ENCODE data around the gene DAZAP1. TPM values are rescaled to one million over a fixed set of nuclear protein-coding genes. Genes with fewer than 3 reads are reported as not detected.

Gene DAZAP1
- total and polyA plus RNA-seq, 4 donors, result 5.4 to 45.0 (median 29.7) TPM

DNA sequence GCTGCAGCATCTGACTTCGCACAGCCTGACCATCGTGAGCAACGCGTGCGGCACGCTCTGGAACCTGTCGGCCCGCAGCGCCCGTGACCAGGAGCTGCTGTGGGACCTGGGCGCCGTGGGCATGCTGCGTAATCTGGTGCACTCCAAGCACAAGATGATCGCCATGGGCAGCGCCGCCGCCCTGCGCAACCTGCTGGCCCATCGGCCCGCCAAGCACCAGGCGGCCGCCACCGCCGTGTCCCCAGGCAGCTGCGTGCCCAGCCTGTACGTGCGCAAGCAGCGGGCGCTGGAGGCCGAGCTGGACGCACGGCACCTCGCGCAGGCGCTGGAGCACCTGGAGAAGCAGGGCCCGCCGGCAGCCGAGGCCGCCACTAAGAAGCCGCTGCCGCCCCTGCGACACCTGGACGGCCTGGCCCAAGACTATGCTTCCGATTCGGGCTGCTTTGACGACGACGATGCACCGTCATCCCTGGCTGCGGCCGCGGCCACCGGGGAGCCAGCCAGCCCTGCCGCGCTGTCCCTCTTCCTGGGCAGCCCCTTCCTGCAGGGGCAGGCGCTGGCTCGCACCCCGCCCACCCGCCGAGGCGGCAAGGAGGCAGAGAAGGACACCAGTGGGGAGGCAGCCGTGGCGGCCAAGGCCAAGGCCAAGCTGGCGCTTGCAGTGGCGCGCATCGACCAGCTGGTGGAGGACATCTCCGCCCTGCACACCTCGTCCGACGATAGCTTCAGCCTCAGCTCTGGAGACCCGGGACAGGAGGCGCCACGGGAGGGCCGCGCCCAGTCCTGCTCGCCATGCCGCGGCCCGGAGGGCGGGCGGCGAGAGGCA, 58.0 kb downstream of the DAZAP1 start:
- H3K4me3 ChIP-seq (ENCODE audit: low read depth in 1 of 3, low read length in 3 of 3), result no peak overlapping the region
- no peaks in the 10 kb centered on the region for H3K9me3 ChIP-seq (ENCODE audit: control insufficient read depth in 4 of 4, low read length in 3 of 4)
- no peak overlapping the region for H3K9ac ChIP-seq (ENCODE audit: low read depth in 1 of 2, low read length in 2 of 2)
- DNase-seq (ENCODE audit: low spot score), result no peak
- no peaks in the 10 kb centered on the region for H3K36me3 ChIP-seq (ENCODE audit: control insufficient read depth in 4 of 4, insufficient read depth in 3 of 4, low read depth in 1 of 4, low read length in 3 of 4)
- peaks cover 18 to 45% (median 35%) of the 10 kb centered on the region in 4 donors for H3K4me1 ChIP-seq (ENCODE audit: control insufficient read depth in 4 of 4, insufficient read depth in 4 of 4, low read length in 3 of 4)
- TF ChIP-seq, protein P1, sequence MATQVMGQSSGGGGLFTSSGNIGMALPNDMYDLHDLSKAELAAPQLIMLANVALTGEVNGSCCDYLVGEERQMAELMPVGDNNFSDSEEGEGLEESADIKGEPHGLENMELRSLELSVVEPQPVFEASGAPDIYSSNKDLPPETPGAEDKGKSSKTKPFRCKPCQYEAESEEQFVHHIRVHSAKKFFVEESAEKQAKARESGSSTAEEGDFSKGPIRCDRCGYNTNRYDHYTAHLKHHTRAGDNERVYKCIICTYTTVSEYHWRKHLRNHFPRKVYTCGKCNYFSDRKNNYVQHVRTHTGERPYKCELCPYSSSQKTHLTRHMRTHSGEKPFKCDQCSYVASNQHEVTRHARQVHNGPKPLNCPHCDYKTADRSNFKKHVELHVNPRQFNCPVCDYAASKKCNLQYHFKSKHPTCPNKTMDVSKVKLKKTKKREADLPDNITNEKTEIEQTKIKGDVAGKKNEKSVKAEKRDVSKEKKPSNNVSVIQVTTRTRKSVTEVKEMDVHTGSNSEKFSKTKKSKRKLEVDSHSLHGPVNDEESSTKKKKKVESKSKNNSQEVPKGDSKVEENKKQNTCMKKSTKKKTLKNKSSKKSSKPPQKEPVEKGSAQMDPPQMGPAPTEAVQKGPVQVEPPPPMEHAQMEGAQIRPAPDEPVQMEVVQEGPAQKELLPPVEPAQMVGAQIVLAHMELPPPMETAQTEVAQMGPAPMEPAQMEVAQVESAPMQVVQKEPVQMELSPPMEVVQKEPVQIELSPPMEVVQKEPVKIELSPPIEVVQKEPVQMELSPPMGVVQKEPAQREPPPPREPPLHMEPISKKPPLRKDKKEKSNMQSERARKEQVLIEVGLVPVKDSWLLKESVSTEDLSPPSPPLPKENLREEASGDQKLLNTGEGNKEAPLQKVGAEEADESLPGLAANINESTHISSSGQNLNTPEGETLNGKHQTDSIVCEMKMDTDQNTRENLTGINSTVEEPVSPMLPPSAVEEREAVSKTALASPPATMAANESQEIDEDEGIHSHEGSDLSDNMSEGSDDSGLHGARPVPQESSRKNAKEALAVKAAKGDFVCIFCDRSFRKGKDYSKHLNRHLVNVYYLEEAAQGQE (IDR thresholded peaks at IDR 0.05), result no peak
- TF ChIP-seq, protein P2, sequence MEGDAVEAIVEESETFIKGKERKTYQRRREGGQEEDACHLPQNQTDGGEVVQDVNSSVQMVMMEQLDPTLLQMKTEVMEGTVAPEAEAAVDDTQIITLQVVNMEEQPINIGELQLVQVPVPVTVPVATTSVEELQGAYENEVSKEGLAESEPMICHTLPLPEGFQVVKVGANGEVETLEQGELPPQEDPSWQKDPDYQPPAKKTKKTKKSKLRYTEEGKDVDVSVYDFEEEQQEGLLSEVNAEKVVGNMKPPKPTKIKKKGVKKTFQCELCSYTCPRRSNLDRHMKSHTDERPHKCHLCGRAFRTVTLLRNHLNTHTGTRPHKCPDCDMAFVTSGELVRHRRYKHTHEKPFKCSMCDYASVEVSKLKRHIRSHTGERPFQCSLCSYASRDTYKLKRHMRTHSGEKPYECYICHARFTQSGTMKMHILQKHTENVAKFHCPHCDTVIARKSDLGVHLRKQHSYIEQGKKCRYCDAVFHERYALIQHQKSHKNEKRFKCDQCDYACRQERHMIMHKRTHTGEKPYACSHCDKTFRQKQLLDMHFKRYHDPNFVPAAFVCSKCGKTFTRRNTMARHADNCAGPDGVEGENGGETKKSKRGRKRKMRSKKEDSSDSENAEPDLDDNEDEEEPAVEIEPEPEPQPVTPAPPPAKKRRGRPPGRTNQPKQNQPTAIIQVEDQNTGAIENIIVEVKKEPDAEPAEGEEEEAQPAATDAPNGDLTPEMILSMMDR (IDR thresholded peaks at IDR 0.05; ENCODE audit: low read depth, low read length, missing input control), result peak; percentile 49
- TF ChIP-seq RAD21 (IDR thresholded peaks at IDR 0.05), result peak in 1 of 2 donors; percentile 62
- no peak for TF ChIP-seq JUND (IDR thresholded peaks at IDR 0.05)
- 54% methylated on average over 83 of the region's 83 CpGs for WGBS
- no peak overlapping the region for H3K27ac ChIP-seq (ENCODE audit: low read depth in 1 of 2, low read length in 2 of 2)
- peaks cover 0 to 11% (median 3%) of the 10 kb centered on the region in 4 donors for H3K27me3 ChIP-seq (ENCODE audit: control insufficient read depth in 4 of 4, insufficient read depth in 4 of 4, low read length in 3 of 4)

DNA sequence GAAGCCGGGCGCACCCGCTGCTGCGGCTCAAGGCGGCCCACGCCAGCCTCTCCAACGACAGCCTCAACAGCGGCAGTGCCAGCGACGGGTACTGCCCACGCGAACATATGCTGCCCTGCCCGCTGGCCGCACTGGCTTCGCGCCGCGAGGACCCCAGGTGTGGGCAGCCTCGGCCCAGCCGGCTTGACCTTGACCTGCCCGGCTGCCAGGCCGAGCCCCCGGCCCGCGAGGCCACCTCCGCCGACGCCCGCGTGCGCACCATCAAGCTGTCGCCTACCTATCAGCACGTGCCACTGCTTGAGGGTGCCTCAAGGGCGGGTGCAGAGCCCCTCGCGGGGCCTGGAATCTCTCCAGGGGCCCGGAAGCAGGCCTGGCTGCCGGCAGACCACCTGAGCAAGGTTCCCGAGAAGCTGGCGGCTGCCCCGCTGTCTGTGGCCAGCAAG, 58.7 kb downstream of the DAZAP1 start:
- H3K27me3 ChIP-seq (ENCODE audit: control insufficient read depth in 4 of 4, insufficient read depth in 4 of 4, low read length in 3 of 4), result peaks cover 0 to 11% (median 5%) of the 10 kb centered on the region in 4 donors
- no peaks in the 10 kb centered on the region for H3K9me3 ChIP-seq (ENCODE audit: control insufficient read depth in 4 of 4, low read length in 3 of 4)
- no peaks in the 10 kb centered on the region for H3K36me3 ChIP-seq (ENCODE audit: control insufficient read depth in 4 of 4, insufficient read depth in 3 of 4, low read depth in 1 of 4, low read length in 3 of 4)
- 63% methylated on average over 41 of the region's 41 CpGs for WGBS
- peaks cover 25 to 52% (median 41%) of the 10 kb centered on the region in 4 donors for H3K4me1 ChIP-seq (ENCODE audit: control insufficient read depth in 4 of 4, insufficient read depth in 4 of 4, low read length in 3 of 4)
- no peak overlapping the region for H3K27ac ChIP-seq (ENCODE audit: low read depth in 1 of 2, low read length in 2 of 2)
- TF ChIP-seq, protein P3, sequence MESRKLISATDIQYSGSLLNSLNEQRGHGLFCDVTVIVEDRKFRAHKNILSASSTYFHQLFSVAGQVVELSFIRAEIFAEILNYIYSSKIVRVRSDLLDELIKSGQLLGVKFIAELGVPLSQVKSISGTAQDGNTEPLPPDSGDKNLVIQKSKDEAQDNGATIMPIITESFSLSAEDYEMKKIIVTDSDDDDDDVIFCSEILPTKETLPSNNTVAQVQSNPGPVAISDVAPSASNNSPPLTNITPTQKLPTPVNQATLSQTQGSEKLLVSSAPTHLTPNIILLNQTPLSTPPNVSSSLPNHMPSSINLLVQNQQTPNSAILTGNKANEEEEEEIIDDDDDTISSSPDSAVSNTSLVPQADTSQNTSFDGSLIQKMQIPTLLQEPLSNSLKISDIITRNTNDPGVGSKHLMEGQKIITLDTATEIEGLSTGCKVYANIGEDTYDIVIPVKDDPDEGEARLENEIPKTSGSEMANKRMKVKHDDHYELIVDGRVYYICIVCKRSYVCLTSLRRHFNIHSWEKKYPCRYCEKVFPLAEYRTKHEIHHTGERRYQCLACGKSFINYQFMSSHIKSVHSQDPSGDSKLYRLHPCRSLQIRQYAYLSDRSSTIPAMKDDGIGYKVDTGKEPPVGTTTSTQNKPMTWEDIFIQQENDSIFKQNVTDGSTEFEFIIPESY (IDR thresholded peaks at IDR 0.05), result no peak
- TF ChIP-seq, protein P2 (IDR thresholded peaks at IDR 0.05; ENCODE audit: low read depth, low read length, missing input control), result no peak
- TF ChIP-seq, protein P4, sequence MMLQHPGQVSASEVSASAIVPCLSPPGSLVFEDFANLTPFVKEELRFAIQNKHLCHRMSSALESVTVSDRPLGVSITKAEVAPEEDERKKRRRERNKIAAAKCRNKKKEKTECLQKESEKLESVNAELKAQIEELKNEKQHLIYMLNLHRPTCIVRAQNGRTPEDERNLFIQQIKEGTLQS (IDR thresholded peaks at IDR 0.05), result no peak
- TF ChIP-seq YY1 (IDR thresholded peaks at IDR 0.05), result no peak
- TF ChIP-seq EGR1 (IDR thresholded peaks at IDR 0.05; ENCODE audit: low read depth in 2 of 2), result no peak
- no peak for TF ChIP-seq FOXA1 (IDR thresholded peaks at IDR 0.05)
- no peak overlapping the region for H3K9ac ChIP-seq (ENCODE audit: low read depth in 1 of 2, low read length in 2 of 2)
- DNase-seq (ENCODE audit: low spot score), result no peak
- no peak overlapping the region for H3K4me3 ChIP-seq (ENCODE audit: low read depth in 1 of 3, low read length in 3 of 3)
